Measurements from ENCODE around the gene AGAP6. TPM values are rescaled to one million over a fixed set of nuclear protein-coding genes. Genes with fewer than 3 reads are reported as not detected.
"Not testable (repeated sequence)": the region's sequence is repeated elsewhere in the genome, so short reads cannot be mapped to it uniquely, and the experiment has no call there.

Gene AGAP6
- 6.4 and 7.8 TPM in 2 replicates for total RNA-seq (2014; rRNA removed; shearing (Covaris generic))
- polyA plus RNA-seq (2014; cell fraction: nucleus; rRNA removed) = 58.3 and 67.0 TPM in 2 replicates

DNA sequence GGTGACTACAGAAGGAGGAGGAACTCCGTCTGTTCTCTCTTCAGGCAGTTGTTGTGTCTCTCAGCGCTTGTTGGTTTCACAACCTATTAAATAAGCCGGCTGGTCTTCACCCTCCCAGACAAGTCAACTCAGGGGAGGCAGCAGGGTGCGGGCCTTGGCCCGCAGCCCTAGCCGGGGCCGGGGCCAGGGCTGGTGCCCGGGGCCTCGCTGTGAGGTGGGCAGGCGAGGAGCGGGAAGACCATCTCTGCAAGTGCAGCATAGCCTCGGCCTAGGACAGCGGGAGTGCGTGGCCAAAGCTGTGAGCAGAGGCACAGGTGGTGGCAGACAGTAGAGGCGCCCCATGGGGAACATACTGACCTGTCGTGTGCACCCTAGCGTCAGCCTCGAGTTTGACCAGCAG is at the start of gene AGAP6:
Gene AGAP6, plus strand, starts transcription at position 31 of the 400 bp plus-strand sequence. Its CDS starts 310 bp downstream, at position 341.
- not testable (repeated sequence) for DNase-seq (ENCODE audit: extremely low read depth, low read depth)

DNA sequence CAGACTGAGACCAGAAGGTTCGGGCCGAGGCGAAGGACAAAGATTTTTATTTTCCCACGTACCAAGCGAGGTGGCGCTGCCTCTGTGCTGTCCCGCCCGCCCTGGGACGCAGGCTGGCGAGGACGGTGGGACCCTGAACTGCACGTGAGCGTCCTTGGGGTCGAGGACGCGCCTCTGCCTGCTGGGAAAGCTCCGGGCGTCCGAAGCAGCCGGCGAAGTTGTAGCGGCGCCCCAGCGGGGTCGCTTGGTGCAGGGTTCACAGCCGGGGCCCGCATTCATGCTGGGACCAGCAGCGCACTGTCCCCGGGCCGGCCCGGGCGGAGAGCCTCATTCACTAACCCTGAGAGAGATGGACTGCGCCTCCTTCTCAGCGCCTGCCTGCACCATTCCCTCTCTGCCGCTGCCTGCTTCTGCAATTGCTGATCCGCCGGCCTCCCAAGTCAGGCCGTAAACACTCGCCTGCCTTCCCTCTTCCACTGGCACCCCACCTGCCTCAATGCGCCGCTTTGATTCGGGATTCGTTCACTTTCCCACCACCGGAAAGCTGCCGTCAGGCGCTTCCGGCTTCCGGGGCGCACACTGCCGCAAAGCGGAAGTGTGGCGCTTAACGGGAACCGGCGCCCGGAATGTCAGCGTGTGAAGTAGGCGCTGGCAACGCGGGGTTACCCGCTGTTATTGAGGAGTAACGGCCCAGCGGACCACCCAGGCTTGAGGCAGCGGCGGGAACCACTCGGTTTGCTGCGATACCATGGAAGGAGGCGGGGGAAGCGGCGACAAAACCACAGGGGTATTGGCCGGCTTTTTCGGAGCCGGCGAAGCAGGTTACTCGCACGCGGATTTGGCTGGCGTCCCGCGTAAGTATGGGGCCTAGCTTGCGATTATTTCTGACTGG is 46.5 kb upstream of the AGAP6 start, which contains the start of the genes PARG and TIMM23B:
Gene PARG, minus strand, starts transcription at position 581 of the 892 bp plus-strand sequence. Its CDS starts 302 bp downstream, at position 279.
Gene TIMM23B, plus strand, starts transcription at position 607 of the 892 bp plus-strand sequence. Its CDS starts 142 bp downstream, at position 749.
- peak; percentile 73 for DNase-seq (ENCODE audit: extremely low read depth, low read depth)

DNA sequence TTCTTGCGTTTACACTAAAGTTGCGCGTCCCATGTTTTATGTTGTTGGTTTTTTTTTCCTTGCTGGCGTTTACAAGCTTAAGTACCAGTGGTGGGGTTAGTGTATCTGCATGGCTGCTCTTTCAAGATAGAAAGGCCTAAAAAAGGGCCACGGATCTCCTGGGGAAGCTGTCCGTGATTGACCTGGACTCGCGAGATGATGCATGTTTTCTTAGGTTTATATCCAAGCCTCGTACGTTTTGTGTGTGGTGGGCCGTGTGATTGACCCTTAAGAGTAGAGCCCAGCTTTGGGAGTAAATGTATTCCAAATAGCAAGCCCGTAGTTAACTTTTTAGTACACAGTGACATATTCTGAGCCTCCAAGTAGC is 45.9 kb upstream of the AGAP6 start:
- not testable (repeated sequence) for DNase-seq (ENCODE audit: extremely low read depth, low read depth)

DNA sequence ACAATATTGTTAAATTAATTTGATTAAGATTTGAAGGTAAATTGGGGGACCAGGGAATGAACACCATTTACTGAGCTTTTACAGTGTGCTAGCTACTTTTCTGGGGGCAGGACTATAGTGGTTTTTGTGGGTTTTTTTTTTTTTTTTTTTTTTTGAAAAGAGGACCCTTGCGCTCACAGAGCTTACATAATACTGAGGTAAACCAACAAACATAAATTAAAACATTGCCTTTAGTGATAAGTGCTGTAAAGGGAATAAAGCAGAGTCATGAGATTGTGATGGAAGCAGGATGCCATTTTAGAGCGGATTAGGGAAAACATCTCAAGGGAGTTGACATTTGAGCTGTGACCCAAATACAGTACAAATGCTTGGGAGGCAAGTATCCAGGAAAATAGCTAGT is 44.6 kb upstream of the AGAP6 start:
- DNase-seq (ENCODE audit: extremely low read depth, low read depth) = not testable (repeated sequence)

DNA sequence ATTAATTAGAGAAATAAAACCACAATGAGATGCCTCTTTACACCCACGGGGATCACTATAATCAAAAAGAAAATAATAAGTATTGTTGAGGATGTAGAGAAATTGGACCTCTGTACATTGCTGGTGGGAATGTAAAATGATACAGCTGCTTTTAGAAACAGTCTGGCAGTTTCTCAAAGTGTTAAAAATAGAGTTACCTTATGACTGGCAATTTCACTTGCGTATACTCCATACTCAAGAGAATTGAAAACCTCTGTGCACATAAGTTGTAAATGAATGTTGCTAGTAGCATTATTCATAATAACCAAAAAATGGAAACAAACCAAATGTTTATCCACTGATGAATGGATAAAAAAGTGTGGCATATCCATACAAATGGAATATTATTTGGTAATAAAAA is 40.1 kb upstream of the AGAP6 start:
- DNase-seq (ENCODE audit: extremely low read depth, low read depth) = not testable (repeated sequence)

DNA sequence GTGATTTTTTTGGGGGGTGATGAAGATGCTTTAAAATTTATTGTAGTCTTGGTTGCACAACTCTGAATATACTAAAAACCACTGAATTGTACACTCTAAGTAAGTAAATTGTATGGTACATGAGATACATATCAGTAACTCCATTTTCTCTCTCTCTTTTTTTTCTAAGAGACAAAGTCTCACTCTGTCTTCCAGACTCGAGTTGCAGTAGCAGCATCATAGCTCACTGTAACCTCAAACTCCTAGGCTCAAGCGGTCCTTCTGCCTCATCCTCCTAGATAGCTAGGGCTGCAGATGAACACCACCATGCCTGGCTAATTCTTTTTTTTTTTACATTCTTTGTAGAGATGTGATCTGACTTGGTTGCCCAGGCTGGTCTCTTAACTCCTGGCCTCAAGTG is 39.5 kb upstream of the AGAP6 start:
- not testable (repeated sequence) for DNase-seq (ENCODE audit: extremely low read depth, low read depth)

DNA sequence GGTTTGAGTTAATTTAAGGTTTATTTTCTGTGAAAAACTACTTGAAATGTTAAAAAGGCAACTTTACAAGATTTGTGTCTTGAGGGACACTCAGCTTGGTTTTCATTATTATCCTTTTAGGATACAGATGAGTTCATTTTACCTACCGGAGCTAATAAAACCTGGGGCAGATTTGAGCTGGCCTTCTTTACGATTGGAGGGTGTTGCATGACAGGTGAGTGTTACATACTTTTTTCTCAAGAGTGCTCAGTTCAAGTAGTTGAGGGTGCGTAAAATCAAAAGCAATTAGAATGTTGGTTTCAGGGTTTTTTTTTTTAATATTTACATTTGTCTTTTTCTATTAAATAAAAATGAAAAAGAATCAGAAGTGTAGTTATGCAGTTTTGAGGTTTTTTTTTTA is 36.2 kb upstream of the AGAP6 start:
- not testable (repeated sequence) for DNase-seq (ENCODE audit: extremely low read depth, low read depth)

DNA sequence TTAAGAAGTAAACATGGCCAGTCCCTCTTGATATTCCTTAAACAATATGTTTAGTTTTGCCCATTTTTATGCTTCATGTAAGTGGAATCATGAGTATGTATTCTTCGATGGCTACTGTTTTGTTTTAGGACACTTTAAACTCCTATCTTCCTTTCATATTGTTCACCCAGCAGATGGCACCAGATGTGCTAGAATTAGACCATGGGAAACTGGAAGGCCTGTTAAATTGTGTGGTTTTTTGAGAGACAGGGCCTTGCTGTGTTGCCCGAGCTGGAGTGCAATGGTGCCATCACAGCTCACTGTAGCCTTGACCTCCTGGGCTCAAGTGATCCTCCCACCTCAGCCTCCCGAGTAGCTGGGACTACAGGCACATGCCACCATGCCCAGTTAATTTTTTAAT is 35.1 kb upstream of the AGAP6 start:
- DNase-seq (ENCODE audit: extremely low read depth, low read depth) = peak; percentile 13

DNA sequence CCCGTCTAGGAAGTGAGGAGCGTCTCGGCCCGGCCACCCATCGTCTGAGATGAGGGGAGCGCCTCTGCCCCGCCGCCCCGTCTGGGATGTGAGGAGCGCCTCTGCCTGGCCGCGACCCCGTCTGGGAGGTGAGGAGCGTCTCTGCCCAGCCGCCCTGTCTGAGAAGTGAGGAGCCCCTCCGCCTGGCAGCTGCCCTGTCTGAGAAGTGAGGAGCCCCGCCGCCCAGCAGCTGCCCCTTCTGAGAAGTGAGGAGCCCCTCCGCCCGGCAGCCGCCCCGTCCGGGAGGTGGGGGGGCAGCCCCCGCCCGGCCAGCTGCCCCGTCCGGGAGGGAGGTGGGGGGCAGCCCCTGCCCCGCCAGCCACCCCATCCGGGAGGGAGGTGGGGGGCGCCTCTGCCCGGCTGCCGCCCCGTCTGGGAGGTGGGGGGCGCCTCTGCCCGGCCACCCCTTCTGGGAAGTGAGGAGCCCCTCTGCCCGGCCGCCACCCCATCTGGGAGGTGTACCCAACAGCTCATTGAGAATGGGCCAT is 17.8 kb upstream of the AGAP6 start:
- not testable (repeated sequence) for DNase-seq (ENCODE audit: extremely low read depth, low read depth)

DNA sequence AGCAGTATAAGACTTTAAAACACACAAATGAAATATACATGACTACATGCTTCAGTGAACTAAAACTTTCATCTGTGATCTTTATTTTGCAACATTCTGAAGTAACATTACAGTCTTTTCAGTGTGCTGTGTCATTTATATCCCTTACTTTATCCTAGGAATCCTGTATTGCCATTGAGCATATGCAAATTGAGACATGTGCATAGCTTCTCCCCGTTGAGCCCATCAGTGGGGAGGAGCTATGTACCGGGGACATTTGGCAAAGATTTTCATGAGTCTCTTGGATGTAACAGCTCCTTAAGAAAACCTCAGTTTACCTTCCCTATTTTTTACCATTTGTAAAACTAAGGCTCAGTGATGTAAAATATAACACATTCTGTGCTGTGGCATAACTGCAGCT is 16.7 kb upstream of the AGAP6 start:
- DNase-seq (ENCODE audit: extremely low read depth, low read depth) = not testable (repeated sequence)

DNA sequence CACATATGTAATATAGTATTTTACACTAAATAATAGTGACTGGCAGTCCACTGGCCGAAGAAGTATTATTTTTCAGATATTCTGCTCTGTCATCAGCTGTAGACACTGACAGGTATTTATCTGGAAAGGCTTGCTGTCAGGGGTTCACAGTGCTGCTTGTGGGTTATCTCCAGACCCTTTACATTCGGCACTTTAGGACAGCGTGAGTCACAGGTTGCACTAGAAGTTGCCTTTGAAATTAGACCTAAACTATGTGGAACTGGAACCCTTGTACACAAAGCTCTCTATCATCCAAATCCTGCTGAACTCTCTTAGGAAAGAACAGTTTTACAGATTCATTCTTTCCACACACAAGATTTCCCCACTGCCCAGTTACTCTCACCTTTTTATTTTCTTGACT is 16.1 kb upstream of the AGAP6 start:
- not testable (repeated sequence) for DNase-seq (ENCODE audit: extremely low read depth, low read depth)

DNA sequence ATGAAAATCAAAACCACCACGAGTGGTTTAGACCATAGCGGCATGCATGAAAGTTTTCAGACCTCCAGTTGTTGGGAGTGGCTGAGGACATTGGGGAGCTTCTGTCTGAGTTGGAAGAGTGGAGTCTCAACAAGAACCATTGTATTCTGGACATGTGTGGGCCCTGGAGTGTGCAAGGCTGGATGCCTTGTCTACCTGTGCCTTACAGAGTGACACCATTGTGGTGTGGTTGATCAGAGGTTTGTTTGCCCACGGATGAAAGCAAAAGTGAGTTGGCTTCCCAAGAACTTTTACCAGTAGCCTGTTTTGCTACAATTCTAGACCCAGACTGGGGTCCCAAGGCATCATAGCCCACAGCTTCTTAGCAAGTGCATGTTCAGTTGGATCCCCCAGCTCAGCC is 10.4 kb upstream of the AGAP6 start:
- DNase-seq (ENCODE audit: extremely low read depth, low read depth) = not testable (repeated sequence)

DNA sequence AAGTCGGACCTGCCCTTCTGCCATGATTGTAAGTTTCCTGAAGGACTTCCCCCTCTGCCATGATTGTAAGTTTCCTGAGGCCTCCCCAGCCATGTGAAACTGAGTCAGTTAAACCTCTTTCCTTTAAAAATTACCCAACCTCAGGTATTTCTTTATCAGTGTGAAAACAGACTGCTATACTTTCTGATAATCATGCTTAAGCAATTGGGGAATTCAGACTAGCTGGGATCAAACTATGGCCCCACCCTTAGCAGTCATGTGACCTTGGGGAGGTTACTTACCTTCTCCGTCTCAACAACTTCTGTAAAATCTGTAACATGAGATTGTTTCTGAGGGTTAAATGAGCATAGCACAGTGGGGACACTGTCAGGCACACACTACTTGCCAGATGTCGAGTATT is 999 bp upstream of the AGAP6 start:
- DNase-seq (ENCODE audit: extremely low read depth, low read depth) = not testable (repeated sequence)

DNA sequence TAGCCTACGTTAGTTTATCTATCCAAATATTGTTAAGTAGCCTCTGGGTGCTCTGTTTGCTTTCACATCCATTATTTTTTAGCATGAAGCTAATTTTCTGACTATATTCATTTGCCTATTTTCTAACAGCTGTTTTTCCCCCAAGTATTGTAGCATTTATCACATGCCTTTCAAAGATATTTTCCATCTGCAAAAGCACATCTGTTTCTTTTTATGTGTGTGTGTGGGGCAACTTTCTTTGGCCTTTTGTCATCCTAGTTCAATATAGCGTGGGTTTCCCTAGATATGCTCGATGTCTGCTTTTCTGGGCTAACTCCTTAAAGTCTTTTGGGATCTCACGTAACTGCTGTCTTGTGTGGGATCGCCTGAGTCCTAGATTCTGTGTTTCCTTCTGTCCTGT is 7.1 kb downstream of the AGAP6 start:
- not testable (repeated sequence) for DNase-seq (ENCODE audit: extremely low read depth, low read depth)

DNA sequence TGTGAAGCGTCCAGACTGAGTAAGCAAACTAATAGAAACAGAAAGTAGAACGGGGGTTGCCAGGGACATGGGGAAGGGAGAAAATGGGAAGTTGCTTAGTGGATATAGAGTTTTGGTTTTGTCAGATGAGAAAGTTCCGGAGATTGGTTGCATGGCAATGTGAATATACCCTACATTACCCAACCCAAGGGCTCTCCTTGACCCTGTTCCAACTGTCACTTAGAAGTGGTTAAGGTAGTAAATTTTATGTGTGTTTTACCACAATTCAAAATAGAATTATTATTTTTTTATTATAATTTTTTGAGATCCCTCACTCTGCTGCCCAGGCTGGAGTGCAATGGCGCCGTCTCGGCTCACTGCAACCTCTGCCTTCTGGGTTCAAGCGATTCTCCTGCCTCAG is 25.8 kb downstream of the AGAP6 start:
- DNase-seq (ENCODE audit: extremely low read depth, low read depth) = not testable (repeated sequence)

DNA sequence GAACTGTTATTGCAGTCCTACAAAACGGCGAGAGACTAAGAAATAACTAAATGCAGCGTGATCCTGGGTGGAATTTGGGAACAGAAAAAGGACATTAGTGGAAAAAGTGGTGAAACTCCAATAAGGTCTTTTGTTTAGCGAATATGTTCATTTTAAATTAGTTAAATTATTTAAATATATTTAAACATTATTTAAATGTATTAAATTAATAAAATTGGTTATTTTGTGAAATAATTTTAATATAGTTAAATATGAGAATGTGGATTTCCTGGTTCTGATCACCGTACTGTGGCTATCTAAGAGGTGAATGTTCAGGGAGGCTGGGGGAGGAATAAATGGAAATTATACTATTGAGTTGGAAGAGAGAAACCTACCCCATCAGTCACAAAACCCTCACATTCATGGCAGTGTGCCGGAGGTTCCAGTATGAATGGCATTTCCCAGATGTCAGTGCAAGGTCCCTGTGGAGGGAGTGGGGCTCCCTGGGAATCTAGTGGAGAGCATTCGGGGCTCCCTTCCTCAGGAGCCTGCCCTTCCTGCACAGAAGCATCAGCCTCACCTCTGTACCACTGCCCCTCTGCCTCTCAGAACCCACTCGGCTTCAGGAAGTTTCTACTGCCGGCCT is 27.5 kb downstream of the AGAP6 start:
- DNase-seq (ENCODE audit: extremely low read depth, low read depth) = not testable (repeated sequence)

DNA sequence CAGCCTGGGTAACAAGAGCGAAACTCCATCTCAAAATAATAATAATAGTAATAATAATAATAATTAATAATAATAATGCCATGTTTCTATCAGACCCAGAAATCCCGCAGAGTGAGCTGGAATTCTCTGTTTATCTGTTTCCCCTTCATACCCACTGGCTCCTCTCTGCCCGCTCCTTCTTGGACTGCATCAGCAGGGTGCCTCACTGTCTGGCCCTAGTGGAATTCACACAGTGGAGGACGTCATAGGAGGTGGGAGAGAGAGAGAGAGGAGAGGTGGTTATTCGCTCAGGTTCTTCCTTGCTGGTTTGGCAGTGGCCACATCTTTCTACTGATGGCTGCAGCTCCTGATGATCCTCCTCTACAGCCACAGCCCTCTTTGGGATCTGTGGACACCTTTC is 28.7 kb downstream of the AGAP6 start:
- DNase-seq (ENCODE audit: extremely low read depth, low read depth) = not testable (repeated sequence)

DNA sequence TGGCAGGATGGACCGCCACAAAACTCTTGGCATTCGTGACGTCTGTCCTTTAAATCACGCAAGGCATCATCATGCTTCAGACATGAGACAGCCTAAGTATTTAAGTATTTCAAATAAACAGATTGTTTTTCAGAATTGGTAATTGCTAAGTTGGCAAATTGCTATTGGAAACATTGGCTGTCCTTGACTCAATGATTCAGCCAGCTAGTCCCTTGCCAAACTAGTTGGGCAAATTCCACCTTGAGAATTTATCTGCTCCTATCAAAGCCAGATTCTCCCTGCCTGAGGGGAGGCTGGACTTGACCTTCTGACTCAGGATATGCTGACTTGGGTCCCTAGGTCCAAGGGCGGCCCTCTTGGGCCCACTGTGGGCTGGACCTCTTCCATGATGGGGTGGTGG is 29.4 kb downstream of the AGAP6 start:
- not testable (repeated sequence) for DNase-seq (ENCODE audit: extremely low read depth, low read depth)

DNA sequence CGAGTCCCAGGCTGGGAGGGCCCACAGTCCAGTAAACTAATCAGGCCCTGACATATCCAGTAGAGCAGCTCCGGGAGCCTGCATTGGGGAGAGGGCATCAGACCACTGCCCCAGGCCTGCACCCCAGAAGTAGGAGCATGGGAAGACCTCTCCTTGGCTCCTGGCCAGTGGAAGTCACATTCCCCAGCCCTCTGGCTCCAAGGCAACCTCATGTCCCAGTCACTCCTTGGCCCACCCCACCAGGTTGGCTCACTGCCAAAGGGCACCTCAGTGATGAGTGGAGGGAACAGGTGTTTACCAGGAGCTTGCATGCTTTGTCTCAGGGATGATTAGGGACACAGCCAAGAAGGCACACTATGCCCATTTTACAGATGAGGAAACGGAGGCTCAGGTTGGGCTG is 31.1 kb downstream of the AGAP6 start:
- not testable (repeated sequence) for DNase-seq (ENCODE audit: extremely low read depth, low read depth)

DNA sequence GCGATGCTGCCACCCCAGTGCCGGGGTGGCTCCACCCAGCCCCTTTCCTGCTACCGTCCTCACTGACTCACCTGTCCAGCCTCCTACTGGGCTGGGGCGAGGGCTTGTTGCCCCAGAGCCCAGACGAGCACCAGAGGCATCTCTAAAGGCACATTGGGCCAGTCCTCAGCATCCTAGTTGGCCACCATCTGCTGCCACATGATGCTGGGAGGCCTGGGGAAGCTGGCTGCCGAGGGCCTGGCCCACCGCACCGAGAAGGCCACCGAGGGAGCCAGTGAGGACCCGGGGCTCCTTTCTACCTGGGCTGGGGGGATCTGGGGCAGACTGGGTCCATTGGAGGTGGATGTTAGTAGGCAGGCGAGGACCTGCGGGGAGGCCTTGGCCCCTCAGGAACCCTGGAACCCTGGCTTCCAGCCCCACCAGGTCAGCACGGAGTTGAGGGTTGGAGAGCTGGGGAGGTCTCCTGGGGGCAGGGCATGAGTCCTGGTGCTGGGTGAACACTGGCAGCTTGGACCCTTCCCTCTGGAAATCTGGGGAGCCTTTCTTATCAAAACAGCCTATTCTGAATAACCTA is 32.3 kb downstream of the AGAP6 start:
- not testable (repeated sequence) for DNase-seq (ENCODE audit: extremely low read depth, low read depth)

DNA sequence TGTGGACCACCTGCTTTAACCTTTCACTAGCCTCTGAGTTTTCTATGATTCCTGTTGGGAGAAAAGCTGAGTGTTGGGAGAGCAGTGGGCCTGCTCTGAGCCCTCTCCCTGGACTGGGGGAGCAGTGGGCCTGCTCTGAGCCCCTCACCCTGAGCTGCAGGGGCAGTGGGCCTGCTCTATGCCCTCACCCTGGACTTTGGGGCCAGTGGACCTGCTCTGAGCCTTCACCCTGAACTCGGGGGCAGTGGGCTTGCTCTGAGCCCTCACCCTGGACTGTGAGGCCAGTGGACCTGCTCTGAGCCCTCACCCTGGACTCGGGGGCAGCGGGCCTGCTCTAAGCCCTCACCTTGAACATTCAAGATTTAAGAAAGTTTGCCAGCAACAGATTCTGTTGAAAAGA is 33.4 kb downstream of the AGAP6 start:
- no peak for DNase-seq (ENCODE audit: extremely low read depth, low read depth)

All from NCI-H460 (cell line).